ENCODE measurements around the gene ASB16.

Gene ASB16

DNA sequence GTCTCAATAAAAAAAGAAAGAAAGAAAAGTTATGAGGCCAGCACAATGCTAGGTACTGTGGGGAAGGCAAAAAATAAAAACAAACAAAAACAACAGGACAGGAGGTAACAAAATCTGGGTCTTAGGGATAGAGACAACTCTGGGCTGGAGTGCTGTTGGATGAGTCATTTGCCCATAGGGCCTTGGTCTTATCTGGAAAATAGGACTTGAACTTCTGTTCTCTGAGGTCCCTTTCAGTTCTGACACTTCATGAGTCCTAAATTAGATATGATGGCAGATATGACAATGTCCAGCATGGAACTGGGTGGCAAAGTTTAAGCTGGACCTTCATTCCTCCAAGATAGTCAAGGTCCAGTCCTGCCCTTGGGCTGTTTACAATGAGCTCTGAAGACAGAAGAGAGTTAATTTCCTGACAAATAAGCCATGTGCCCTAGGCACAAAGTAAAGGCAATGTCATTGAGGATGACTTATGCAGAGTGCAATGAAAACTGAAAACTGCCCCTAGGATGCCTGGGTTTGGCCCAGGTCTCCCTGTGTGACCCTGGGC lies 38.2 kb upstream of the ASB16 start:
- TF ChIP-seq TCF4 (CRISPR knock-in tag; IDR thresholded peaks at IDR 0.05; ENCODE audit: borderline replicate concordance) = no peak
- TF ChIP-seq OSR1 (CRISPR knock-in tag; IDR thresholded peaks at IDR 0.05) = no peak
- no peak for TF ChIP-seq PPARA (CRISPR knock-in tag; IDR thresholded peaks at IDR 0.05; ENCODE audit: borderline replicate concordance)
- TF ChIP-seq, protein P1, sequence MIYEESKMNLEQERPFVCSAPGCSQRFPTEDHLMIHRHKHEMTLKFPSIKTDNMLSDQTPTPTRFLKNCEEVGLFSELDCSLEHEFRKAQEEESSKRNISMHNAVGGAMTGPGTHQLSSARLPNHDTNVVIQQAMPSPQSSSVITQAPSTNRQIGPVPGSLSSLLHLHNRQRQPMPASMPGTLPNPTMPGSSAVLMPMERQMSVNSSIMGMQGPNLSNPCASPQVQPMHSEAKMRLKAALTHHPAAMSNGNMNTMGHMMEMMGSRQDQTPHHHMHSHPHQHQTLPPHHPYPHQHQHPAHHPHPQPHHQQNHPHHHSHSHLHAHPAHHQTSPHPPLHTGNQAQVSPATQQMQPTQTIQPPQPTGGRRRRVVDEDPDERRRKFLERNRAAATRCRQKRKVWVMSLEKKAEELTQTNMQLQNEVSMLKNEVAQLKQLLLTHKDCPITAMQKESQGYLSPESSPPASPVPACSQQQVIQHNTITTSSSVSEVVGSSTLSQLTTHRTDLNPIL (CRISPR knock-in tag; IDR thresholded peaks at IDR 0.05; ENCODE audit: low read depth) = no peak
- TF ChIP-seq, protein P2, sequence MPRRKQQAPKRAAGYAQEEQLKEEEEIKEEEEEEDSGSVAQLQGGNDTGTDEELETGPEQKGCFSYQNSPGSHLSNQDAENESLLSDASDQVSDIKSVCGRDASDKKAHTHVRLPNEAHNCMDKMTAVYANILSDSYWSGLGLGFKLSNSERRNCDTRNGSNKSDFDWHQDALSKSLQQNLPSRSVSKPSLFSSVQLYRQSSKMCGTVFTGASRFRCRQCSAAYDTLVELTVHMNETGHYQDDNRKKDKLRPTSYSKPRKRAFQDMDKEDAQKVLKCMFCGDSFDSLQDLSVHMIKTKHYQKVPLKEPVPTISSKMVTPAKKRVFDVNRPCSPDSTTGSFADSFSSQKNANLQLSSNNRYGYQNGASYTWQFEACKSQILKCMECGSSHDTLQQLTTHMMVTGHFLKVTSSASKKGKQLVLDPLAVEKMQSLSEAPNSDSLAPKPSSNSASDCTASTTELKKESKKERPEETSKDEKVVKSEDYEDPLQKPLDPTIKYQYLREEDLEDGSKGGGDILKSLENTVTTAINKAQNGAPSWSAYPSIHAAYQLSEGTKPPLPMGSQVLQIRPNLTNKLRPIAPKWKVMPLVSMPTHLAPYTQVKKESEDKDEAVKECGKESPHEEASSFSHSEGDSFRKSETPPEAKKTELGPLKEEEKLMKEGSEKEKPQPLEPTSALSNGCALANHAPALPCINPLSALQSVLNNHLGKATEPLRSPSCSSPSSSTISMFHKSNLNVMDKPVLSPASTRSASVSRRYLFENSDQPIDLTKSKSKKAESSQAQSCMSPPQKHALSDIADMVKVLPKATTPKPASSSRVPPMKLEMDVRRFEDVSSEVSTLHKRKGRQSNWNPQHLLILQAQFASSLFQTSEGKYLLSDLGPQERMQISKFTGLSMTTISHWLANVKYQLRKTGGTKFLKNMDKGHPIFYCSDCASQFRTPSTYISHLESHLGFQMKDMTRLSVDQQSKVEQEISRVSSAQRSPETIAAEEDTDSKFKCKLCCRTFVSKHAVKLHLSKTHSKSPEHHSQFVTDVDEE (CRISPR knock-in tag; IDR thresholded peaks at IDR 0.05) = no peak
- no peak for TF ChIP-seq ESRRG (CRISPR knock-in tag; IDR thresholded peaks at IDR 0.05)
- TF ChIP-seq, protein P3, sequence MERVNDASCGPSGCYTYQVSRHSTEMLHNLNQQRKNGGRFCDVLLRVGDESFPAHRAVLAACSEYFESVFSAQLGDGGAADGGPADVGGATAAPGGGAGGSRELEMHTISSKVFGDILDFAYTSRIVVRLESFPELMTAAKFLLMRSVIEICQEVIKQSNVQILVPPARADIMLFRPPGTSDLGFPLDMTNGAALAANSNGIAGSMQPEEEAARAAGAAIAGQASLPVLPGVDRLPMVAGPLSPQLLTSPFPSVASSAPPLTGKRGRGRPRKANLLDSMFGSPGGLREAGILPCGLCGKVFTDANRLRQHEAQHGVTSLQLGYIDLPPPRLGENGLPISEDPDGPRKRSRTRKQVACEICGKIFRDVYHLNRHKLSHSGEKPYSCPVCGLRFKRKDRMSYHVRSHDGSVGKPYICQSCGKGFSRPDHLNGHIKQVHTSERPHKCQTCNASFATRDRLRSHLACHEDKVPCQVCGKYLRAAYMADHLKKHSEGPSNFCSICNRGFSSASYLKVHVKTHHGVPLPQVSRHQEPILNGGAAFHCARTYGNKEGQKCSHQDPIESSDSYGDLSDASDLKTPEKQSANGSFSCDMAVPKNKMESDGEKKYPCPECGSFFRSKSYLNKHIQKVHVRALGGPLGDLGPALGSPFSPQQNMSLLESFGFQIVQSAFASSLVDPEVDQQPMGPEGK (CRISPR knock-in tag; IDR thresholded peaks at IDR 0.05; ENCODE audit: borderline replicate concordance) = no peak
- TF ChIP-seq ZC3H10 (CRISPR knock-in tag; IDR thresholded peaks at IDR 0.05) = no peak
- TF ChIP-seq RARB (CRISPR knock-in tag; IDR thresholded peaks at IDR 0.05) = no peak
- TF ChIP-seq, protein P4, sequence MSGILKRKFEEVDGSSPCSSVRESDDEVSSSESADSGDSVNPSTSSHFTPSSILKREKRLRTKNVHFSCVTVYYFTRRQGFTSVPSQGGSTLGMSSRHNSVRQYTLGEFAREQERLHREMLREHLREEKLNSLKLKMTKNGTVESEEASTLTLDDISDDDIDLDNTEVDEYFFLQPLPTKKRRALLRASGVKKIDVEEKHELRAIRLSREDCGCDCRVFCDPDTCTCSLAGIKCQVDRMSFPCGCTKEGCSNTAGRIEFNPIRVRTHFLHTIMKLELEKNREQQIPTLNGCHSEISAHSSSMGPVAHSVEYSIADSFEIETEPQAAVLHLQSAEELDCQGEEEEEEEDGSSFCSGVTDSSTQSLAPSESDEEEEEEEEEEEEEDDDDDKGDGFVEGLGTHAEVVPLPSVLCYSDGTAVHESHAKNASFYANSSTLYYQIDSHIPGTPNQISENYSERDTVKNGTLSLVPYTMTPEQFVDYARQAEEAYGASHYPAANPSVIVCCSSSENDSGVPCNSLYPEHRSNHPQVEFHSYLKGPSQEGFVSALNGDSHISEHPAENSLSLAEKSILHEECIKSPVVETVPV (CRISPR knock-in tag; IDR thresholded peaks at IDR 0.05) = no peak
- no peak for TF ChIP-seq ZNF565 (CRISPR knock-in tag; conservative IDR thresholded peaks at IDR 0.05; ENCODE audit: low read depth)
- TF ChIP-seq ZFP3 (CRISPR knock-in tag; IDR thresholded peaks at IDR 0.05) = no peak
- TF ChIP-seq BACH2 (CRISPR knock-in tag; IDR thresholded peaks at IDR 0.05; ENCODE audit: borderline replicate concordance) = no peak
- TF ChIP-seq ZNF70 (CRISPR knock-in tag; IDR thresholded peaks at IDR 0.05) = no peak
- no peak for TF ChIP-seq ISL1 (CRISPR knock-in tag; IDR thresholded peaks at IDR 0.05)
- no peak for TF ChIP-seq ZFP30 (CRISPR knock-in tag; IDR thresholded peaks at IDR 0.05)
- no peak for ATAC-seq

DNA sequence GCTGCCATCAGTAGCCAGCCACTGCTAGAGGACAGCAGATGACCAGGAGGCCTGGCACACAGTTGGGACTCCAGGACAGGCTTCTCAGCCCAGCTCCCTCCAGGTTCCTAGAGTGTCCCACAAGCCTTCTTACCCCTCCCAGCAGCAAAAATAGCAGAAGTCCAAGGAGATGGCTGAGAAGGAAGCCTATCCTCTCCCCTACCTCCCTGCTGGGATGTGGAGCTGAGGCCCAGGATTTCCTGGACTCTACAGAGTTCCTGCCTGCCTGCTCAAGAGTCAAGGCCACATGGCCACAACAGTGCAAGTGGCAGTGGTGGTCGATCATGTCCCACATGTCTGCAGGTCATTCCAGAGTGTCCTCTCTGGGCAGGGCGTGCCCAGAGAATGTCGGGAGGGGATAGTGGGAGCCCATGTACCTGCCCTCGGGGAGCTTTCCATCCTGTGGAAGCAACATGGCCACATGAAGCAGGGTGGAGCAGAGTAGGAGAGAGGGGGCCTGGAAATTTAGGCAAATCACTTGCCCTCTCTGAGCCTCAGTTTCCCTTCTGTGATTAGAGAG lies 36.5 kb upstream of the ASB16 start:
- ATAC-seq = no peak
- TF ChIP-seq, protein P2 (CRISPR knock-in tag; IDR thresholded peaks at IDR 0.05) = no peak
- TF ChIP-seq ZNF70 (CRISPR knock-in tag; IDR thresholded peaks at IDR 0.05) (no peak), ZFP3 (CRISPR knock-in tag; IDR thresholded peaks at IDR 0.05) (no peak), SNAI2 (CRISPR knock-in tag; IDR thresholded peaks at IDR 0.05) (no peak), ESRRG (CRISPR knock-in tag; IDR thresholded peaks at IDR 0.05) (no peak), GLIS3 (CRISPR knock-in tag; IDR thresholded peaks at IDR 0.05) (no peak), PPARA (CRISPR knock-in tag; IDR thresholded peaks at IDR 0.05; ENCODE audit: borderline replicate concordance) (no peak)
- TF ChIP-seq, protein P4 (CRISPR knock-in tag; IDR thresholded peaks at IDR 0.05) = no peak

Measured in SK-N-SH treated with all-trans-retinoic acid at 6 μM for 48 hours (cell line).